Lower leg skin (tissue), 4 donors: ENCODE data around the gene DNA2. TPM values are rescaled to one million over a fixed set of nuclear protein-coding genes. Genes with fewer than 3 reads are reported as not detected.
A peak's percentile ranks its signal among the peaks of the same experiment; 100 is the strongest.
"Not testable (repeated sequence)": the region's sequence is repeated elsewhere in the genome, so short reads cannot be mapped to it uniquely, and the experiment has no call there.

Experiments used
- DNase-seq, 2 donors: peaks; one replicate each; pipeline ENCODE4 v3.0.0-alpha.2; 2019; ENCODE audit warnings: low spot score in 2 of 2
- H3K4me3 ChIP-seq: fragments of 200-600 bp; sonication (generic); 2 replicates; pipeline ENCODE4 v1.5.1; 2017; ENCODE audit warnings: mild to moderate bottlenecking, low read depth; ENCODE audit not compliant: poor library complexity, severe bottlenecking
- POLR2A ChIP-seq, 2 donors: fragments of 450-650 bp; IDR thresholded peaks; one replicate each; pipeline ENCODE4 v1.6.1; 2016 to 2017; ENCODE audit warnings: antibody characterized with exemption in 2 of 2, mild to moderate bottlenecking in 1 of 2, moderate library complexity in 1 of 2
- WGBS, 2 donors: methylation state at CpG; one replicate each; pipeline ENCODE4 v1.1.5; 2018; 5-methylcytosine and 5-hydroxymethylcytosine counted together
- intact Hi-C: fragments of 100-400 bp; cut with DNase I; formaldehyde crosslinking; loops from one replicate; pipeline ENCODE4 v1.15.0; 2023; ENCODE audit warnings: low total_unique reads
- total RNA-seq, 4 donors: library from RNA; depleted of rRNA; stranded (reverse); fragments of >200 nt; gene quantifications; one replicate each; pipeline ENCODE4 v1.1.0, GENCODE V29; 2016
- TF ChIP-seq, protein P1 (sequence below), 3 donors: fragments of 450-650 bp; IDR thresholded peaks; one replicate each; pipeline ENCODE4 v1.5.1; 2016; ENCODE audit warnings: antibody characterized with exemption in 3 of 3, mild to moderate bottlenecking in 3 of 3, moderate library complexity in 2 of 3

The DNA2 gene
- total RNA-seq, 4 donors from 2014 or later, result 1.7 to 3.5 (median 2.2) TPM

DNA sequence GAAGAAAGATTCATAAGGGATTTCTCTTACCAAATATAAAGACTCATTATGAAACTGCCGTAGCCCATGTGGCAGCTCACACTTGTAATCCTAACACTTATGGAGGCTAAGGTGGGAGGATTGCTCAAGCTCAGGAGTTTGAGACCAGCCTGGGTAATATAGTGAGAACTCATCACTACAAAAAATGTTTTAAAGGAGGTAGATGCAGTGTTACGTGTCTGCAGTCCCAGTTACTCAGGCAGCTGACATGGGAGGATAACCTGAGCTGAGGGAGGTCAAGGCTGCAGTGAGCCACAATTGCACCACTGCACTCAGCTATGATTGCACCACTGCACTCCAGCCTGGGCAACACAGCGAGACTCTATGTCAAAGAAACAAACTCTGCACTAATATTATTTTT, 18.1 kb upstream of the DNA2 start:
- TF ChIP-seq POLR2A (IDR thresholded peaks at IDR 0.05), result no peak
- TF ChIP-seq, protein P1, sequence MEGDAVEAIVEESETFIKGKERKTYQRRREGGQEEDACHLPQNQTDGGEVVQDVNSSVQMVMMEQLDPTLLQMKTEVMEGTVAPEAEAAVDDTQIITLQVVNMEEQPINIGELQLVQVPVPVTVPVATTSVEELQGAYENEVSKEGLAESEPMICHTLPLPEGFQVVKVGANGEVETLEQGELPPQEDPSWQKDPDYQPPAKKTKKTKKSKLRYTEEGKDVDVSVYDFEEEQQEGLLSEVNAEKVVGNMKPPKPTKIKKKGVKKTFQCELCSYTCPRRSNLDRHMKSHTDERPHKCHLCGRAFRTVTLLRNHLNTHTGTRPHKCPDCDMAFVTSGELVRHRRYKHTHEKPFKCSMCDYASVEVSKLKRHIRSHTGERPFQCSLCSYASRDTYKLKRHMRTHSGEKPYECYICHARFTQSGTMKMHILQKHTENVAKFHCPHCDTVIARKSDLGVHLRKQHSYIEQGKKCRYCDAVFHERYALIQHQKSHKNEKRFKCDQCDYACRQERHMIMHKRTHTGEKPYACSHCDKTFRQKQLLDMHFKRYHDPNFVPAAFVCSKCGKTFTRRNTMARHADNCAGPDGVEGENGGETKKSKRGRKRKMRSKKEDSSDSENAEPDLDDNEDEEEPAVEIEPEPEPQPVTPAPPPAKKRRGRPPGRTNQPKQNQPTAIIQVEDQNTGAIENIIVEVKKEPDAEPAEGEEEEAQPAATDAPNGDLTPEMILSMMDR (IDR thresholded peaks at IDR 0.05), result no peak

DNA sequence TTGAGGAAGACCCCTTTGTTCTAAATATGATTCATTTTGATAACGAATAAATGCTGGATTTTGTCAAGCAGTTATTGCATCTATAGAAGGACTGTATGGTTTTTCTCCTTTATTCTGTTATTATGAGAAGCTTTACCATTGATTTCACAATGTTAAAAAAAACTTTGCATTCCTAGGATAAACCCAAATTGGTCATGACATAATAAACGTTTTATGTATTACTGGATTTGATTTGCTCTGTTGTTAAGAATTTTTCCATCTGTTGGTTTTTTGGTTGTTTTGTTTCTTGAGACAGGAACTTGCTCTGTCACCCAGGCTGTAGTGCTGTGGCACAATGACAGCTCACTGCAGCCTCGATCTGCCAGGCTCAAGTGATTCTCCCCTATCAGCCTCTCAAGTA, 2.2 kb upstream of the DNA2 start:
- DNase-seq, result no peak
- no peak for TF ChIP-seq POLR2A (IDR thresholded peaks at IDR 0.05)
- TF ChIP-seq, protein P1 (IDR thresholded peaks at IDR 0.05), result no peak
- intact Hi-C loops, result no loop called here
- no peak overlapping the region for H3K4me3 ChIP-seq
- 43 to 55% methylated on average over 3 of the region's 3 CpGs for WGBS, 2 donors

More for the DNA sequence above, 18.1 kb upstream of the DNA2 start:
- DNase-seq, result no peak
- intact Hi-C loops, result no loop called here
- 92 to 95% methylated on average over 3 of the region's 3 CpGs for WGBS, 2 donors
- H3K4me3 ChIP-seq, result no peak overlapping the region

DNA sequence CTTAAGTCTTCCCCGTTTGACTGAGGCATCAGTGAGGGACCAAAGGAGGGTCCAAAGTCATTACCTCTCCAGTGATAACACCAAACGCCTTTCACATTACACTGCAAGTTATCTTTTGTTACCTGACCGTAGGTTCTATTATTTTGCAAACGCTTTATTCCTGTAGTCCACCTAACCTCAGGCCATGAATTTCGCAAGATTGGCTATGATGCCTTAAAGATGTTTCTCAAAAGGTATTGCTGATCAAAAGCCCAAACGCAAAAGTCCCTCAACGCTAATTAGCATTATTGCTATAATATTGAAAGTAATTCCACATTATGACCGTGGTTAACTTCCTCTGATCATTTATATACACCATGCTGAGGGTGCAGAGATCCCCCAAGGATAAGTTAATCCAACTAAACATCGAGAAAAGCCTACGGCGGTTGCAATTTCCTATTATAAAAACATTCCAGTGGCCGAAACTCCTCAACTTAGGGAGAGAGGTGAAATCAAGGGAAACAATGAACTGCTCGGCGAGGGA, 649 bp downstream of the DNA2 start:
- DNase-seq, result no peak
- 1 to 2% methylated on average over 14 of the region's 14 CpGs for WGBS, 2 donors
- TF ChIP-seq, protein P1 (IDR thresholded peaks at IDR 0.05), result no peak
- TF ChIP-seq POLR2A (IDR thresholded peaks at IDR 0.05), result no peak
- peak overlapping the region; percentile 37 for H3K4me3 ChIP-seq
- intact Hi-C loops, result no loop called here

DNA sequence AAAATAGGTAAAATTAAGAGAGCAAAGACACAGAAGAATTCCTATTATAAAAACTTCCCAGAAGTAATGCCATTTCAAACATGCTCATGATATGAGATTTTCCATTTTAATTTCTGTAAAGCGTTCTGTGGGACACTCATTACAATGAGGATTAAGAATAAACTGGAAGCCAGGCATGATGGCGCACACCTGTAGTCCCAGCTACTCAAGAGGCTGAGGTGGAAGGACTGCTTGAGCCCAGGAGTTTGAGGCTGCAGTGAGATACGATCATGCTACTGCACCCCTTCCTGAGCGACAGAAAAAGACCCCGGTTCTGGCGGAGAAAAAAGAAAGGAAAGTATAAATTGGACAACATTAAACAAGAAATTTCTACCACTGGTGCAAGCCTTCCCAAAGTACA, 1.5 kb downstream of the DNA2 start:
- no peak for DNase-seq
- TF ChIP-seq, protein P1 (IDR thresholded peaks at IDR 0.05), result no peak
- TF ChIP-seq POLR2A (IDR thresholded peaks at IDR 0.05), result no peak
- 48 to 62% methylated on average over 6 of the region's 6 CpGs for WGBS, 2 donors
- H3K4me3 ChIP-seq, result no peak overlapping the region
- intact Hi-C loops, result no loop called here

DNA sequence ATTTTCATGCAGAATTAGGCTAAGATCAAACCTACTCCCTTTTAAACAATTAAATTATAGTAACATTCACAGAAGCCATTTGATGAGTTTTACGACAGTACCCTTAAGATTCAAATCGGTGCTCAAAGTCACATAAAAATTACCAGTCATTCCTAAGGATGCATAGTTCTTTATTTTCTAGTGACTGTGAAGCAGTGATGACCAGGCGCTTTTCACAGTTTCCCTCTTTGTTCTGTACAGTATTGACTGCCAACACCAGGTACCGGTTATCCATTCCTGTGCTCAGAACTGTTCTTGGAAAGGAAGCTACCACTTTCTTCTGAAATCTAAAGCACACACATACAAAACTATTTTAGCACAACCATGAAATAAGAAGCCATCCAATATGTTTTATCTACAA, 1.9 kb downstream of the DNA2 start:
- no peak for TF ChIP-seq POLR2A (IDR thresholded peaks at IDR 0.05)
- TF ChIP-seq, protein P1 (IDR thresholded peaks at IDR 0.05), result no peak
- 93 to 96% methylated on average over 4 of the region's 4 CpGs for WGBS, 2 donors
- H3K4me3 ChIP-seq, result no peak overlapping the region
- intact Hi-C loops, result no loop called here
- DNase-seq, result no peak

DNA sequence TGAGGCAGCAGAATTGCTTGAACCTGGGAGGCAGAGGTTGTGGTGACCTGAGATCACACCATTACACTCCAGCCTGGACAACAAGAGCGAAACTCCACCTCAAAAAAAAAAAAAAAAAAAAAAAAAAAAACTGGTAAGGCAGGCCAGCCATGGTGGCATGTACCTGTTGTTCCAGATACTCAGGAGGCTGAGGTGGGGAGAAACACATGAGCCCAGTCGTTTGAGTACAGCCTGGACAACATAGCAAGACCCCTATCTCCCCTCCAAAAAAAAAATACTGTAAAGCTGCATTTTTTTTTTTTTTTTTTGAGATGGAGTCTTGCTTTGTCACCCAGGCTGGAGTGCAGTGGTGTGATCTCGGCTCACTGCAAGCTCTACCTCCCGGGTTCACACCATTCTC, 7.0 kb downstream of the DNA2 start:
- H3K4me3 ChIP-seq, DNase-seq, intact Hi-C loops: not testable (repeated sequence)
- 91 to 94% methylated on average over 4 of the region's 4 CpGs for WGBS, 2 donors
